K562 (cell line): ENCODE measurements around the gene HEATR1. TPM values are rescaled to one million over a fixed set of nuclear protein-coding genes. Genes with fewer than 3 reads are reported as not detected.

ENCODE experiments used
- CLOCK ChIP-seq: fragments of 250-450 bp; sonication (Bioruptor Pico); IDR thresholded peaks from 2 replicates; pipeline ENCODE4 v1.4.0; 2020; ENCODE audit warnings: mild to moderate bottlenecking, moderate library complexity, borderline replicate concordance
- CUX1 ChIP-seq: fragments of 200-800 bp; sonication (Bioruptor generic); IDR thresholded peaks from 2 replicates; pipeline ENCODE4 v1.6.1; 2016; ENCODE audit warnings: missing genetic modification characterization, missing compliant biosample characterization
- FOSL1 ChIP-seq: fragments of 200-800 bp; sonication (Bioruptor generic); conservative IDR thresholded peaks from 2 replicates; pipeline ENCODE4 v1.6.1; 2016; ENCODE audit warnings: missing genetic modification characterization, missing compliant biosample characterization
- FOXA3 ChIP-seq, 2 experiments: fragments of 450-650 bp in 1 of 2; sonication (generic) in 1 of 2; formaldehyde crosslinking; IDR thresholded peaks in 1 of 2; conservative IDR thresholded peaks in 1 of 2; 2 replicates each; pipeline versions ENCODE4 v1.4.0 to v1.8.0; 2020 to 2022; ENCODE audit warnings: mild to moderate bottlenecking in 2 of 2, missing genetic modification reagents in 1 of 2
- KAT2B ChIP-seq: IDR thresholded peaks from one replicate; pipeline ENCODE4 v1.6.1; 2012; ENCODE audit warnings: low read depth, mild to moderate bottlenecking, control low read depth, inconsistent platforms, low read length, moderate library complexity
- RREB1 ChIP-seq: fragments of 250-450 bp; sonication (Bioruptor Pico); IDR thresholded peaks from 2 replicates; pipeline ENCODE4 v1.4.0; 2020
- SETDB1 ChIP-seq: IDR thresholded peaks from one replicate; pipeline ENCODE4 v1.6.1; 2012; ENCODE audit warnings: low read length, control low read depth, inconsistent platforms
- SP2 ChIP-seq: IDR thresholded peaks from 2 replicates; pipeline ENCODE4 v1.6.1; 2011; ENCODE audit warnings: mild to moderate bottlenecking, low read depth, low read length, moderate library complexity; ENCODE audit not compliant: poor library complexity, severe bottlenecking; ENCODE audit errors: extremely low read depth
- STAG1 ChIP-seq: sonication (generic); formaldehyde crosslinking; IDR thresholded peaks from 2 replicates; pipeline ENCODE4 v1.5.0; 2020; ENCODE audit warnings: missing genetic modification reagents, borderline replicate concordance
- ZNF212 ChIP-seq: fragments of 450-650 bp; formaldehyde crosslinking; IDR thresholded peaks from 2 replicates; pipeline ENCODE4 v1.4.0; 2020; ENCODE audit warnings: mild to moderate bottlenecking
- ZNF253 ChIP-seq: fragments of 250-450 bp; sonication (Bioruptor Pico); conservative IDR thresholded peaks from 2 replicates; pipeline ENCODE4 v1.6.1; 2021; ENCODE audit warnings: mild to moderate bottlenecking
- polyA plus RNA-seq, 8 experiments: library from polyadenylated mRNA; depleted of rRNA in 4 of 8; stranded (reverse) in 5 of 8; unstranded in 3 of 8; fragments of >200 nt; fragmentation: Nextera tagmentation in 2 of 8; fragmentation: Illumina TruSeq in 1 of 8; extraction: Ambion mirVana in 2 of 8; extraction: Trizol in 1 of 8; gene quantifications; 2 replicates each; pipeline versions ENCODE4 v1.2.1 to v1.2.3, GENCODE V29; 2011 to 2014; ENCODE audit warnings: inconsistent platforms in 1 of 8, missing spikeins in 1 of 8
- total RNA-seq, 7 experiments: library from RNA; depleted of rRNA in 6 of 7; stranded (reverse); fragments of >200 nt in 6 of 7; fragmentation: Illumina TruSeq in 2 of 7; extraction: Trizol in 2 of 7; gene quantifications; 2 replicates each; pipeline versions ENCODE4 v1.2.1 to v1.2.3, GENCODE V29; 2011 to 2021; ENCODE audit warnings: low replicate concordance in 1 of 7

HEATR1 gene
- total and polyA plus RNA-seq, 9 of the 15 experiments (the other 6 are each of a cell fraction or from before 2014, with no cell fraction given): 28.3 to 108 (median 50.9) TPM

- TF ChIP-seq RREB1 (CRISPR knock-in tag) (peak; percentile 63; the same call in 1 of the 2 replicates), SETDB1 (no peak), CUX1 (no peak), CLOCK (CRISPR knock-in tag) (no peak), ZNF212 (CRISPR knock-in tag) (no peak), FOXA3 (CRISPR knock-in tag; conservative IDR thresholded peaks at IDR 0.05 in 1 of 2, IDR thresholded peaks at IDR 0.05 in 1 of 2) (peak in 1 of 2 experiments; percentile 55; a peak in 1 of 4 replicates), ZNF253 (CRISPR knock-in tag) (no peak), SP2 (no peak), STAG1 (peak; percentile 33; the same call in 1 of the 2 replicates), KAT2B (no peak), FOSL1 (tag) (no peak)
These were observed 80.0 kb downstream of the HEATR1 start (continued) for GRCh38 chr1:236524142-236524894.
